GM18907 (cell line): ENCODE data around the gene BACH2.
"Not testable (repeated sequence)": the region's sequence is repeated elsewhere in the genome, so short reads cannot be mapped to it uniquely, and the experiment has no call there.

Experiments used
- ATAC-seq: cut with Tn5 transposase; IDR thresholded peaks from one replicate; pipeline ENCODE4 v1.9.1; 2021; ENCODE audit warnings: mild to moderate bottlenecking, moderate library complexity; ENCODE audit not compliant: unreplicated experiment

Gene BACH2

DNA sequence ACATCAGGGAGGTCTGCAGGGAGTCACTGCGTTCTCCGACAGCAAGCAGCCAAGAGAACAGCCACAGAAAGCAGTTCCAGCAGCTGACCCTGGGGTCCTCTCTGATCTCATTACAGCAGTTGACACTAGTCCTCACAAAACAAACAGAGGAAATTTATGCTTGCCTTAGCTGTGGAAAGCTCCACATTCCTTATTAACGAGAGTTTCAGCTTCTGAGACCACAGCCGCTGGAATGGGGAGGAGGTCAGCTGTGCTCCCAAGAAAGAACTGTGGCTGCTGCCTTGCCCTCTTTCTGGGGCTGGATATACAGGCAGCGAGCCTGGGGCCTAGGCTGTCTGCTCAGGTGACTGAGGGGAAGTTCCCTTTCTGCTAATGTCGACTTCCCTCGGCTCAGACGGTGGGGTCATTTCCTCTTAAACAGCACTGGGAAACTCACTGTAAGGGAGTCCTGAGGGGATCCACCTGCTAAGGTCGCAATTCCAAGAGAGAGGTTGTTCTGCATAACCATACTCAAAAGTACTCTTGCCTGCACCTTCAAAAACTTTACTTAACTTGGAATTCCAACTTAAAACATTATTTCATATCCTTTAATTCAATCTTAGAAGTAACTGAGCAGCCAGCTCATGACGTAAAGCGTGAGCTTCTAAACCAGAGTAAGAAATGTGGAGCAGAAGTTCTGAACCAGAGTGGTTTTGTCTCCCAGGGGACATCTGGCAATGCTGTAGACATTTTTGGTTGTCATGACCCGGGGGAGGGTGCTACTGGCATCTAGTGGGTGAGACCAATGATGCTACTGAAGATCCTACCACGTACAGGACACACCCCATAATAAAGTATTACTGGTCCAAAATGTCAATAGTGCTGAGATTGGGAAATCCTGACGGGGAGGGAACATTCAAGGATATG lies 80.3 kb downstream of the BACH2 start:
- ATAC-seq, result peak; percentile 81

DNA sequence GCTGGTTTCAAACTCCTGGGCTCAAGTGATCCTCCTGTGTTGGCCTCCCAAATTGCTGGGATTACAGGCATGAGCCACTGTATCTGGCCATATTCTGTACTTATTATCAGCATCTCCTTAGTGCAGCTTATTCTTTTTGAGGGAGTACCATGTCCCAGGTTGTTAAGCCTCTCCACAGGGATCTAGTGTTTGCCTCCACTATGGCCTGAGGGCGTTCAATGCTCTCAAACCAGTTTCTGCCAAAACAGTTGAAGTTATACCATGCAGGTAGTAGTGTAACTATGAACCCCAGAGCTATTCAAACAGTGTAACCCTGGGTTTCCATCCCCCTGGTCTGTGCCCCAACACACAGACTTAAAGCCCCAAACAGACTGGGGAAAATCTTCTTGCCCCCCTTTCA lies 81.7 kb downstream of the BACH2 start:
- no peak for ATAC-seq

DNA sequence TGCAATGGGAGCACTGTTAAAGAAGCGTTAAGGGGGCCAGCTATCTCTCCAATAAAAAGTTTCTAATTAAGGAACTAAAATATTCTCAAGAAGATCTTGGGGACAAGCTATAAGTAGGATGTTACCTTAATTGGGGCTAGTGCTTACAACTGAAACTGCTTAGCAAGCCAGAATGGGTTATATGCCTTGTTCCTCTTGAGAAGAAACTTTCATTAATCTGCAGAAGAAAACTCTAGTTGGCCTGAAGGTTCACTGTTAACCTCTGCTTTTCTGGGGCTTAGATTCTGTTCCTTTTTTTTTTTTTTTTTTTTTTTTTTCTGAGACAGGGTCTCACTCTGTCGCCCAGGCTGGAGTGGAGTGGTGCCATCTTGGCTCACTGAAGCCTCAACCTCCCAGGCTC lies 82.2 kb downstream of the BACH2 start:
- ATAC-seq, result no peak

DNA sequence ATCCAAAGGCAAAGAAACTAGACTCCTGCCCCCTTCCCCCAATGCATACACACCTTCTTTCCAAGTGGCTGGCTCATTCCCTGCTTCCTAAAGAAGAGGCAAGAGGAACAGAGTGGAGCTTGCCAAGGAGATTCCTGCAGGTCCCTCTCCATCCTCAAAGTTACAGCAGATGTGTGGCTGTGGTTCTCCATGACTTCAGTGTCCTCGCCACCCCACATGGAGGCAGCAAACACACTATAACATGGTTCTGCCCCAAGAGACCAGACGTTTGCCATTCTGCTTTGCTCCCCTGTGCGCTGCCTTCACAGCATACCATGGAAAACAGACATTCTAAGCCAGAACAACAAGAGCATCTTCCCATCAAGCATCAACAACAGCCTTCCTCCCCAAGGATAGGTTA lies 84.4 kb downstream of the BACH2 start:
- no peak for ATAC-seq

DNA sequence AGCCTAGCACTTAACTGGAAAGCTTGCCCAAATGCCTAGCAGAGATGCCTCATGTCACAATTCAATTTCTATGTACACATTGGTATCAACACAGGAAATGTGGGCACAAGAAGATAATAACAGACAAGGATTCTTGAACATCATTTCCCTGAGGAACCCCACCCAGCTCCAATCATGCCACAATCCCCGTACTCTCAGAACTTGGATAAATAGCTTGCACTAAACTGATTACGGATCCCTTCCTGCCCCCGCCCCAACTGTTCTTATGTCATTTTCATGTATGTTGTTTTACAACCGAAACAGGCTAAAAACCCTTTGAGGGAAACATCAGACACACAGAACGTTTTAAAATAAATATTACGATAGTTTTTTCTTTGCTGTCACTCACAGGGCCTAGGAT lies 87.1 kb downstream of the BACH2 start:
- no peak for ATAC-seq

DNA sequence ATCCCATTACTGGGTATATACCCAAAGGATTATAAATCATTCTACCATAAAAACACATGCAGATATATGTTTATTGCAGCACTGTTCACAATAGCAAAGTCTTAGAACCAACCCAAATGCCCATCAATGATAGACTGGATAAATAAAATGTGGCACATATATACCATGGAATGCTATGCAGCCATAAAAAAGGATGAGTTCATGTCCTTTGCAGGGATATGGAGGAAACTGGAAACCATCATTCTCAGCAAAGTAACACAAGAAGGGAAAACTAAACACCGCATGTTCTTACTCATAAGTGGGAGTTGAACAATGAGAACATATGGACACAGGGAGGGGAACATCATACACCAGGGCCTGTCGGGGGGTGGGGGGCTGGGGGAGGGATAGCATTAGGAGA lies 88.0 kb downstream of the BACH2 start:
- ATAC-seq, result not testable (repeated sequence)

DNA sequence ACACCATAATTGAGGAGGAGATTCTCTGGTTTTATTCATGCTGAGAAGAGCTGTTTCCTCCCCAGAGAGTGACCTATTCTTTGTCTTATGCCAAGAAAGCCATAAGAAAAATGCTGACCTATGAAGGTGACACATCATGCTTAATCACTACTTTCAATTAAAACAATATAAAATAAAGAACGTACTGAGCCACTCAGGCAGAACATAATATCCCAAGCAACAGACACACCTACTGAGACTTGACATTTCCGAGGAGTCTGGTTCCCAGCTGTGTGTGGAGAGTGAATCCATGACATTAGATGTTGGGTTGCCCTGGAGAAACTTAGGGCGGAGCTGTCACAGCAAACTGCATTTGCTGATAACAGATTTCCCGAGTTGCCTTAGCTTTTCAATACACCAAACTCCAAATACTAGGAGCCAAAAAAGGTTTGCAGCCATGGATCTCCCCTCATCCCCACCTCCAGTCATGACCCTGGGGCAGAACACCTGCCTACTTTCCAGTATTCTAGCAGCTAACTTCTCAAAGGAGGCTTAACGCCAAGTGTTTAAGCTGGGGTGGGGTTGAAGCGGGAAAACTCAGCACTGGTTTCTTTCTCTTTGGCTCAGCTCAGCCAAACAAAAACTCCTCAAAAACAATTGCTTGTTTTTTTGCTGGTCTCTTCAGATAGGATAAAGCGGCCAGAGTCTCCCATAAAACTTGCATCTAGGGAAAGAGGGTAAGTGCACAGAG lies 92.2 kb downstream of the BACH2 start:
- no peak for ATAC-seq

DNA sequence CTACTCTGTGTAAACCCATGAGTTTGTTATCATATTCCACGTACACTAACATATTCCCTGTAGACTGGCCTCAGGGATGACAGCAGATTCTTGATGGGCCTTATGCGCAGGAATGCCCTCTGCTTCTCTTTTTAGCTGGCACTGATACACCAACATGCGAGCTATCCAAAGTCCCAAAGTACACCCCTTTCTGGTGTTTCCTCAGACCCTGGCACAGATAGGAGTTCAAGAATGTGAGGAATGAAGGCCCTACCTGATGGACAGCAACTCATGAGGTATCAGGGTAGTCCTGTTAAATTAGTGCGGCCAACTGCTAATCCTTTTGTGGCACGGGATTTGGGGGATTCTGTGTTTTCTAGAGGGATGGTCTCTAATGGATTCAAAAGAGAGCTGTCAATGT lies 93.0 kb downstream of the BACH2 start:
- no peak for ATAC-seq

DNA sequence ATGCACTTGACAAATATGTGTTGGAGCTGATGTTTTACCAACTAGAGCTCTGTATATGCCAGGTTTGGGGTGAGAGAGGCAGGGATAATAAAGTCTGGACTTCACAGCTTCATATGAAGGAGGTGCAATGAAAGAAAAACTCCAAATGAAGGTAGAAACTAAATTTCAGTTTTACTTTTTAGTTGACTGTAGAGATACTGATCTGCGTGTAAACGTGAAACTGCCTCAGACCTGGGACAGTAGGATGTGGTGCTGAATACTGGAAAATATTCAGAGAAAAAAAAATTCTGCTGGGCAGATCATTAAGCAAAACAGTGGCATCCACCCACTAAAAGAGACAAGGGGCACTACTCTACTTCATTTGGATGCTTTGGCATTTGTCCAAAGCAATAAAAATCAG lies 94.5 kb downstream of the BACH2 start:
- no peak for ATAC-seq

DNA sequence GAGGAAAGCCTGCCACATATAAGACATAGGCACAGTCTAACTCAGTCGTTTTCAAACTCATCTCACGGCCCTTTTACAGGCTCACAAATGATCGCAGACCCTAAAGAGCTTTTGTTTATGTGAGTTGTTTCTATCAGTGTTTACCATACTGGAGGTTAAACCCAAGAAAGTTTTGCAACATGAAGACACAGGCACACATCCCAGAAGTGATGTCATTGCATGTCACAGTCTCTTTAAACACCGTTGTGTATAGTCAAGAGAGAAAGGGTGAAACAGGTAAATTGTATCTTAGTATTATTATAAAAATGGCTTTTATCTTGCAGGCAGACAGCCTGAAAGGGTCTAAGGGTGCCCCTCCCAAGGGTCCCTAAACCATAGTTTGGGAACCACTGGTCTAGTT lies 96.7 kb downstream of the BACH2 start:
- no peak for ATAC-seq

DNA sequence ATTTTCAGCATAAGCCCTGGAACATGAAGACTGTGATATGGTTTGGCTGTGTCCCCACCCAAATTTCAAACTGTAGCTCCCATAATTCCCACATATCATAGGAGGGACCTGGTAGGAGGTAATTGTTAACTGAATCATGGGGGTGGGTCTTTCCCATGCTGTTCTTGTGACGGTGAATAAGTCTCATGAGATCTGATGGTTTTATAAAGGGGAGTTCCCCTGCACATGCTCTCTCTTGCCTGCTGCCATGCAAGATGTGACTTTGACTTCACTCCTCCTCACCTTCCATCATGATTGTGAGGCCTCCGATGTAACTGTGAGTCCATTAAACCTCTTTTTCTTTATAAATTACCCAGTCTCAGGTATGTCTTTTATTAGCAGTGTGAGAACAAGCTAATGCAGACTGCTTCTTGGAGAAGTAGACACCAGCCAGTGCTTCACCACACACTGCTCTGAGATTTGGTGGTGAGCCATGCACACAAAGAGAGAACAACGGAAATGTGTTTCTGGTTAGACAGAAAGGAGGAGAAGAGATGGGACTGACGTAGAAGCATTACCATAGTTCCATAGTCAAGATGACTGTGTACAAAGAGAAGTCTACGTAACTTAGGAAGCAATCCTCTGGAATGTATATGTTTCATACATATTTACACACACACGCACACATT lies 97.8 kb downstream of the BACH2 start:
- ATAC-seq, result no peak

DNA sequence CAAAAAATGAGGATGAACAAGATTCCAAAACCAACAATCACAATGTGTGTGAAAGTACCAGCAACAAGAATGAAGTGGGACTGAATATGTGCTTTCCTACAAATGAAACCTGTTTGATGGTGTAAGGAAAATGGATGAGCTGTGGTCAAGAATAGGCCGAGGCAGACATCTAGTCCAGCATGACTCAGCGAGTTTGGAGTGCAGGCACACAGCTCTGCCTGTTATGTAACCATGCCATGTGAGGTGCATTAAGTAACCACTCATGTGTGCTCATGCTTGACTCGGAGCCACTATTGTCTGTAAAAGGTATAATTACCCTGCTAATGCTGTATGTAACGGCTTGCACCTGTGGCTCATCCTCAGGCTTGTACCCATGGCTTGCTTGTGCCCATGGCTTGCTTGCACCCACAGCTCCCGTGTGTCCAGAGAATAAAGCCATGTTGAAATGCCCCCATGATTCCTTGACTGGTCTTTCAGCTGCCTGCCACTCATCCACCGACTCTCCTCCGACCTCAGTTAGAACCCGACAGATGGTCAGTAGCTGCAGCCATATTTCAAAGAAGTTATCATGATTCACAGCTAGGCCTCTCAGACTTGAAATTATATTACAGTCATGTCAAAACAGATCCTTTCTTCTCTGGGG lies 98.7 kb downstream of the BACH2 start:
- no peak for ATAC-seq

DNA sequence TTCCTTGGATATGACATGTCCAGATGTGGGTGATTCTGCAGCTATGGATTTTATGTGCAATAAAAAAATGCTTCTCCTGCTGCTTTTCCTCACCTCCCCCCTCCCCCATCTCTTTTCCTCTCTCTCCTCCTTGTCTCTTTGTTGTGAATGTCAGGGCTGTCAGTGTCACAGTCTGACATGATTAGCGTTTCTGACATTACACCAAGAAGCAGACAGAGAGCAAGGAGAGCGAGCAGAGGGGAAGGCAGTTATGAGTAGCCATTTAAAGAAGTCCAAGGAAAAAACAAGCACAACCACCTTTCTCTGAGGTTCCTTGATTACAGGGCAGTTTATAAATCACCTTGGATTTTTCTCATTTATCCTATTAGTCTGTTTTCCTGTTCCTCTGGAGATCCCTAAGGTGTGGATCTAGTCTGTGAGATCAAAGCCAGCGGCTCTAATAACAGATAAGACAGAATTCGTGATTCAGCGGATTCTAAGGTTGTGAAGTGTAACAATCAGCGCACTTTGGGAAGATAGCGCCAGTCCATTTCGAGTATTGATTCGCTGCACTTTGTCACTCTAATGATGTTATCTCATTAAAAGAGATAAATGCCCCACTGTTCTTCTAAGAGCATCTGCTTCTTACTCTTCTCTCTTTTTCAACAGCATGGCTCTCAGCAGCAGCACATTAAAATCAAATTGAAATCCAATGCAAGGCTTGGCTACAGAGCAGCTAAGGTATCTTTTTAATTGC lies 101.4 kb downstream of the BACH2 start:
- ATAC-seq, result no peak

DNA sequence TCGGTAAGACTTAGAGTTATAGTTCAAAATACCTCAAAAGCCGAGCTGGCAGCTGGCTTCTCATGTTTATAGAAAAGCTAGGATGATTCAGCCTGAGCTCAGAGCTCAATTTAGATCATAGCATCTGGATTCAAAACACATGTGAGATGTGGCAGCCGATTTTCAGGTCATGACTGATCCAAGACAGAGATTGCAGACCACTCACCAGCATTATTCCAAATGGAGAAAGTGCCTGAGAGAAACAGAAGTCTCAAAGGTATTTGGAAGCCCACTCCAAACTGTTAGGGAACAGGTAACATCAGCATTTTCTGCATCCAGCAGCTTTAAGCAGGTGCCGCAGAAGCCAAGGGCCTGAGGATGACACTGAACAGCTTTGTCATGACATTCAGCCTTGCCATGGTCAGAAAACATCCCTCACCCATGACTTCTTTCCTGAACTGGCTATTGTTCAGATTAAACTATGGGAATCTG lies 102.2 kb downstream of the BACH2 start:
- ATAC-seq, result no peak

DNA sequence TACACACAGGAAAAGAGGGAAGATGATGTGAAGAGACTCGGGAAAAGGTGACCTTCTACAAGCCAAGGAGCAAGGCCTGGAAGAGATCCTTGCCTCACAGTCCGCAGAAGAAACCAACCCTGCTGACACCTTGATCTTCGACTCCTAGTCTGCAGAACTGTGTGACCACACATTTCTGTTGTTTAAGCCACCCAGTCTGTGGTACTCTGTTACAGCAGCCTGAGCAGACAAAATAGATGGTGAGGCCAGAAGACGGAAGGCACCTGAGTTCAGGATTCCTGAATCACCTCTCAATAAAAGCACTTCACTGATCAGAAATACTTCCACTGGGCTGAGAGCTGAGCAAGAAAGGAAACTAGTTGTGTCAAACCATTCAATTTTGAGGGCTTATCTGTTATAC lies 103.3 kb downstream of the BACH2 start:
- no peak for ATAC-seq

DNA sequence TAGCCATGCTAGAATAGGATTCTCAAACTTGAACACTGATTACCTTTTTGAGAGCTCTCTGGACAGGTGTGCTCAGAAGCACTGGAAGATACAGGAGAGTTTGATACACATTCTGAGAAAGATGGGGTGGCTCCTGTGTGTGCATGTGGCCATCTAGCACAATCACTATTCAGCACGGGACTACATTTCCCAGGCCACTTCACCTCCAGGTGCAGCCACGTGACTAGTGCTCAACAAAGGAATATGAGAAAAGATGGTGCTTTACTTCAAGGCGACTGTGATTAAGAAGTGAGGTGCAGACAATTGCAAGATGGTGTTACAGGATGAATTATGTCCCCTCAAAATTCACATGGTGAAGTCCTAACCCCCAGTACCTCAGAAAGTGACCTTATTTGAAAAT lies 103.8 kb downstream of the BACH2 start:
- ATAC-seq, result no peak

DNA sequence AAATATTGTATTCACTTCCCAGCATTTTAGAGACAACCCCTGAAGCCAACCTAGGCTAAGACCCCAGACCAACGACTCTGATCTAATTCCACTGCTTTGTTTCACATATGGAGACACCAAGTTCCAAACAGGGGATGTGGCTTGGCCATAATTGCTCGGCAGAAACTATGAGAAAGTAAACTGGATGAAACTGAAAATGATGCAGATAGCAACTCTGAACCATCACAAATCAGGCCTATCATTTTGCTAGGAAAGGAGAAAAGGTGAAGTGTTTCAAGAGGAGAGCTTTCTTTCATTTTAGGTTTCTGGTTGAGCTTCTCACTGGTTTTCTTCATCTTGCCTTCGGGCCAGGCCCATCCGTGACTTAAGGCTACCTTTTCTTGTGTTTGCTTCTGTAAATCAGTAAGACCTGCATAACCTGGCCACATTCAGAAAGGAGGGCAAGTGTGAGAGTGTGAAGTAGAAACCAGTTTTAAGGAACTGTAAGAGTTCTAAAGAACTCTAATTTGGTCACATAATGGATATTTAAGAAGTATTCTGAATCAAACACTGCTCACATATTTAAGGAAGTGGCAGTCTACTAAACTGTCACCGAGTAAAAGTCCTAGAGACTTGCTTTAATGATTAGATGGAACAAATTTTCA lies 105.8 kb downstream of the BACH2 start:
- ATAC-seq, result no peak

DNA sequence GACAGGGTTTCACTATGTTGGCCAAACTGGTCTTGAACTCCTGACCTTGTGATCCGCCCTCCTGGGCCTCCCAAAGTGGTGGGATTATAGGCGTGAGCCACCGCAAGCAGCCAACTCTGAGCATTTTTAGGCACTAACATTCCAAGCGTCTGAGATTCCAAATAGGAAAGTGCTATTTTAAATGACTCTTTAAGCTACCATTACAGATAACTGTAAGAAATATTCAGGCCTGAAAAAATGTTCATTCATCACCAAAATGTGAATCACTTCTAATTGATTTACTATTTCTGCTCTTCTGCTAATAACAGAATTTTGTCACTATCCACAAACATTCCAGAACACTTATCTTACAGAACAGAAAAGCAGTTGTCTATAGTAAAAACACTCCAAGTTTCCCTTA lies 106.5 kb downstream of the BACH2 start:
- ATAC-seq, result no peak

DNA sequence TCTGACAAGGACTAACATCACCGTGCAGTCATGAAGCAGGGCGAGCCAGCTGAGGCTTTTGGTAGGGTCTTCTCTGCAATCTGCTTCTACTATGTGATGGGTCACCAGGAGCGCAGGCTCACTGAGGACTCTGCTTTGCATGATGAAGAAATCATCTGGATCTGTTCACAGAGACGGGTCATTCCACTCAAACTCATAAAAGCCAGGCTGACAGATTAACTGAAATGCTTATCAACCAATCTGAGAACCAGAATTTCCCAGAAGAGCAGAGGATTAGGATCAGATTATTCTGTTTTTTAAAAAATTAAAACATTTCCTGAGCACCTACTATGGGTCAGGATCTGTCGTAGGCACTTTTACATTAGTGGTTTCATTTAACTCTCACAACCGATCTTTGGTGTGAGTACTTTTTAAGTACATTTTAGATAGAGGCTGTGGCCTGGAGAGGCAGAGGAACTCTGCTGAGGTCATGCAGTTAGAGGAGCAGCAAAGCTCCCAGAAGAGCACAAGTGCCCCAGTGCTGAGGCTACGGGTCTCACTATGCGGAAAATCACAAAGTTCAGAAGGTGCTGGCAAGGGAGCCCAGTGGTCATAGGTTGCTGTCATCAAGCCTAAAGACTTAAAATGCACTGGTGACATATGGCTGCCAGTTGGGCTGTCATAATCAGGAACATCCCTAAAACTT lies 109.1 kb downstream of the BACH2 start:
- ATAC-seq, result no peak
